ENCODE measurements around the gene PLCD1. TPM values are rescaled to one million over a fixed set of nuclear protein-coding genes. Genes with fewer than 3 reads are reported as not detected.

The PLCD1 gene
- total and polyA plus RNA-seq, 2 of the 8 experiments (the other 6 are each of a cell fraction or from before 2014, with no cell fraction given), result 15.3 to 19.2 TPM

GRCh38 chr3:37990527-37990926 lies 38.9 kb downstream of the PLCD1 start, which contains the start of gene VILL:
Gene VILL (plus strand): TSS chr3:37990786. CDS start chr3:37993673, 2,887 bp downstream.
- H3K56ac ChIP-seq (replicated peaks; ENCODE audit: insufficient read length, low read depth, low read length), result no peak within 1 kb of the TSS
- H3K9me3 ChIP-seq (ENCODE audit: insufficient read depth in 2 of 2, low read depth in 1 of 2, low read length in 1 of 2), result no peaks in the 10 kb centered on the region
- no peak within 1 kb of the TSS for H3K4ac ChIP-seq (replicated peaks; ENCODE audit: insufficient read length, low read depth, low read length)
- no peaks in the 10 kb centered on the region for H3K36me3 ChIP-seq (ENCODE audit: control insufficient read depth in 2 of 4, insufficient read depth in 4 of 4, low read length in 3 of 4)
- H3K4me1 ChIP-seq (replicated peaks in 1 of 4; ENCODE audit: control insufficient read depth in 3 of 4, insufficient read depth in 4 of 4, low read length in 3 of 4), result peaks cover 0 to 13% (median 7%) of the 10 kb centered on the region in 4 experiments; a peak in 6 of 7 replicates
- H2BK120ac ChIP-seq (replicated peaks; ENCODE audit: low read depth, low read length), result no peak within 1 kb of the TSS
- ChIA-PET CTCF (ENCODE audit: partially characterized antibody) (interaction anchor here (0.6 to 9.0 kb wide), 6 partner anchors 11 to 137 kb away, joined by 3 to 134 read pairs (median 6); no protein-coding TSS in a partner anchor), POLR2A (ENCODE audit: partially characterized antibody) (interaction anchor here (1.2 kb wide), 1 partner anchor 11 kb away, joined by 3 read pairs; no protein-coding TSS in a partner anchor)
- H3K18ac ChIP-seq (ENCODE audit: extremely low read depth, low read length), result peak within 1 kb of the TSS; percentile 9; the same call in 1 of the 2 replicates
- no peak within 1 kb of the TSS for H3K14ac ChIP-seq (ENCODE audit: insufficient read length)
- H3K23ac ChIP-seq (ENCODE audit: insufficient read length), result no peak within 1 kb of the TSS
- peak within 1 kb of the TSS; percentile 68 for H4K8ac ChIP-seq (ENCODE audit: extremely low read depth, insufficient read depth, low read length)
- 73% methylated on average over 10 of the region's 10 CpGs; no CpG with 5 or more reads in 1 of the 2 experiments for WGBS, 2 experiments (ENCODE audit: extremely low coverage in 1 of 2, insufficient coverage in 1 of 2, insufficient read length in 1 of 2, insufficient replicate concordance in 2 of 2, low coverage in 1 of 2, low lambda C conversion rate in 2 of 2, missing lambda C conversion rate in 1 of 2)
- no peak within 1 kb of the TSS for H2BK20ac ChIP-seq (ENCODE audit: low read length)
- peak within 1 kb of the TSS; percentile 50; the same call in 1 of the 2 replicates for H2BK12ac ChIP-seq (ENCODE audit: low read depth, low read length)
- H4K91ac ChIP-seq (replicated peaks; ENCODE audit: insufficient read length, low read length), result no peak within 1 kb of the TSS
- no peak within 1 kb of the TSS for H4K5ac ChIP-seq (ENCODE audit: insufficient read length, low read depth, low read length)
- peak within 1 kb of the TSS; percentile 54 to 68; a peak in 3 of 4 replicates for H3K4me2 ChIP-seq (ENCODE audit: insufficient read depth in 1 of 2, low read depth in 2 of 2, low read length in 2 of 2)
- no peak for DNase-seq (ENCODE audit: low read depth in 1 of 2, low spot score in 2 of 2)
- no peaks in the 10 kb centered on the region for H3K79me1 ChIP-seq (ENCODE audit: low read depth, low read length)
- H3K79me2 ChIP-seq (ENCODE audit: control insufficient read depth in 1 of 2, insufficient read depth in 2 of 2, low read length in 2 of 2), result no peaks in the 10 kb centered on the region
- H3K27ac ChIP-seq (ENCODE audit: low read depth, low read length), result no peak within 1 kb of the TSS
- peak within 1 kb of the TSS in 2 of 4 experiments; percentile 21 to 53; a peak in 4 of 8 replicates for H3K4me3 ChIP-seq (ENCODE audit: extremely low read depth in 1 of 4, insufficient read depth in 2 of 4, low read depth in 3 of 4, low read length in 4 of 4)
- no peak within 1 kb of the TSS for H2BK5ac ChIP-seq (ENCODE audit: low read depth, low read length)
- peak within 1 kb of the TSS; percentile 92; the same call in 1 of the 2 replicates for H2BK15ac ChIP-seq (ENCODE audit: low read length)
- TF ChIP-seq SUZ12 (IDR thresholded peaks at IDR 0.05; ENCODE audit: low read length) (peak; percentile 33; the same call in 1 of the 2 replicates), HDAC6 (IDR thresholded peaks at IDR 0.05; ENCODE audit: low read depth, low read length) (no peak), POU5F1 (IDR thresholded peaks at IDR 0.05; ENCODE audit: low read depth, low read length) (no peak), SP2 (IDR thresholded peaks at IDR 0.05; ENCODE audit: low read length) (no peak)
- peak within 1 kb of the TSS; percentile 48; the same call in 1 of the 2 replicates for H2AK5ac ChIP-seq (ENCODE audit: low read depth, low read length)
- 0 out of 2 replicates have a peak within 1 kb of the TSS, but pooled peaks have one; percentile 73 for H2AFZ ChIP-seq (ENCODE audit: low read length)
- no peak within 1 kb of the TSS for H3K9ac ChIP-seq (replicated peaks in 1 of 4; ENCODE audit: extremely low read depth in 1 of 4, low read depth in 3 of 4, low read length in 3 of 4)
- peaks cover 7% of the 10 kb centered on the region for H3K23me2 ChIP-seq (ENCODE audit: low read depth, low read length)
- no peak for FAIRE-seq
- H3K27me3 ChIP-seq (replicated peaks in 1 of 4; ENCODE audit: control insufficient read depth in 3 of 4, extremely low read depth in 1 of 4, insufficient read depth in 3 of 4, low read length in 3 of 4), result peaks cover 0 to 5% (median 1%) of the 10 kb centered on the region in 4 experiments; a peak in 4 of 7 replicates
- H4K20me1 ChIP-seq (replicated peaks in 1 of 2; ENCODE audit: control insufficient read depth in 1 of 2, insufficient read depth in 2 of 2, low read length in 2 of 2), result no peaks in the 10 kb centered on the region
